HCT116 (cell line): ENCODE results near the gene WDR48. TPM values are rescaled to one million over a fixed set of nuclear protein-coding genes. Genes with fewer than 3 reads are reported as not detected.

Source experiments
- ATAC-seq: fragments of 200-7000 bp; cut with Tn5 transposase; 2 replicates; pipeline ENCODE4 v1.9.1; 2020; ENCODE audit warnings: mild to moderate bottlenecking, moderate library complexity
- BruUV-seq: library from RNA; stranded (reverse); fragments of 400-500 nt; replicated peaks from 2 replicates; lab custom pipeline; 2021; lab: Mats Ljungman, UMichigan
- CTCF ChIA-PET: fragments of 300-600 bp; sonication (Branson Sonifier 250); formaldehyde crosslinking; loops from one replicate; lab custom pipeline; 2021; ENCODE audit warnings: antibody characterized with exemption; lab: Charles Lee
- POLR2A ChIA-PET: fragments of 300-600, 350-600 bp; sonication (Branson Sonifier 250); formaldehyde crosslinking; loops from one replicate; lab custom pipeline; 2021; ENCODE audit warnings: antibody characterized with exemption; lab: Charles Lee
- RAD21 ChIA-PET, 2 experiments: fragments of 300-600 bp; sonication (Branson Sonifier 250); formaldehyde crosslinking; loops; one replicate each; lab custom pipeline; 2023; ENCODE audit warnings: low total read pairs in 2 of 2; ENCODE audit not compliant: uncharacterized antibody in 2 of 2, unreplicated experiment in 2 of 2, low non-redundant PET in 1 of 2; lab: Charles Lee
- DNase-seq: peaks from one replicate; pipeline ENCODE4 v3.0.0-alpha.2; 2010; ENCODE audit warnings: low read depth, low spot score
- H2AFZ ChIP-seq: fragments of 200-600 bp; shearing (Covaris generic), sonication (generic); 2 replicates; pipeline ENCODE4 v1.6.1; 2017; ENCODE audit warnings: low read depth, mixed run types, mixed read lengths, antibody characterized with exemption, low read length; ENCODE audit not compliant: poor library complexity, severe bottlenecking
- H3K27ac ChIP-seq: 2 replicates; pipeline ENCODE4 v1.5.1; 2012; ENCODE audit warnings: low read depth, low read length
- H3K27me3 ChIP-seq: fragments of 200-600 bp; sonication (generic); 2 replicates; pipeline ENCODE4 v1.6.1; 2016; ENCODE audit warnings: mixed run types, low read length, mixed read lengths; ENCODE audit not compliant: insufficient read depth
- H3K36me3 ChIP-seq, 2 experiments: fragments of 200-500 bp in 1 of 2; fragments of 200-600 bp in 1 of 2; sonication (Bioruptor generic) in 1 of 2; sonication (generic) in 1 of 2; 2 replicates each; pipeline versions ENCODE4 v1.5.1 to v1.6.1; 2014 to 2016; ENCODE audit warnings: low read length in 2 of 2, inconsistent platforms in 1 of 2, mixed read lengths in 1 of 2, mixed run types in 1 of 2; ENCODE audit not compliant: insufficient read depth in 2 of 2, control insufficient read depth in 1 of 2
- H3K4me1 ChIP-seq, 2 experiments: fragments of 200-600 bp in 1 of 2; sonication (generic) in 1 of 2; 2 replicates each; pipeline versions ENCODE4 v1.5.1 to v1.6.1; 2012 to 2017; ENCODE audit warnings: low read length in 2 of 2, inconsistent platforms in 1 of 2, mild to moderate bottlenecking in 1 of 2, mixed read lengths in 1 of 2, mixed run types in 1 of 2, moderate library complexity in 1 of 2; ENCODE audit not compliant: insufficient read depth in 2 of 2, control insufficient read depth in 1 of 2
- H3K4me2 ChIP-seq: fragments of 200-600 bp; sonication (generic); 2 replicates; pipeline ENCODE4 v1.6.1; 2017; ENCODE audit warnings: mixed run types, low read length, mixed read lengths
- H3K4me3 ChIP-seq, 2 experiments: fragments of 200-600 bp in 1 of 2; sonication (generic) in 1 of 2; replicated peaks in 1 of 2; 2 replicates each; pipeline ENCODE4 v1.5.1; 2011 to 2016; ENCODE audit warnings: low read length in 2 of 2, control low read depth in 1 of 2, low read depth in 1 of 2, mild to moderate bottlenecking in 1 of 2, mixed read lengths in 1 of 2, mixed run types in 1 of 2
- H3K79me2 ChIP-seq: fragments of 200-600 bp; sonication (generic); 2 replicates; pipeline ENCODE4 v1.6.1; 2017; ENCODE audit warnings: mild to moderate bottlenecking, mixed run types, low read length, moderate library complexity, mixed read lengths; ENCODE audit not compliant: insufficient read depth
- H3K9ac ChIP-seq: fragments of 200-600 bp; sonication (generic); 2 replicates; pipeline ENCODE4 v1.6.1; 2016; ENCODE audit warnings: low read length, mixed read lengths
- H3K9me2 ChIP-seq: fragments of 200-600 bp; sonication (generic), shearing (Covaris generic); 2 replicates; pipeline ENCODE4 v1.6.1; 2017; ENCODE audit warnings: mixed run types, mild to moderate bottlenecking, moderate library complexity; ENCODE audit not compliant: insufficient read depth
- H3K9me3 ChIP-seq, 2 experiments: fragments of 200-500 bp in 1 of 2; fragments of 200-600 bp in 1 of 2; sonication (Bioruptor generic) in 1 of 2; sonication (generic) in 1 of 2; 2 replicates each; pipeline ENCODE4 v1.6.1; 2014 to 2017; ENCODE audit warnings: low read length in 2 of 2, mixed read lengths in 2 of 2, inconsistent platforms in 1 of 2, low read depth in 1 of 2, mild to moderate bottlenecking in 1 of 2, mixed run types in 1 of 2, moderate library complexity in 1 of 2; ENCODE audit not compliant: control insufficient read depth in 1 of 2, insufficient read depth in 1 of 2
- H4K20me1 ChIP-seq: fragments of 200-600 bp; sonication (generic), shearing (Covaris generic); 2 replicates; pipeline ENCODE4 v1.6.1; 2017; ENCODE audit warnings: mixed run types, mild to moderate bottlenecking, moderate library complexity; ENCODE audit not compliant: insufficient read depth
- ATF3 ChIP-seq: IDR thresholded peaks from 2 replicates; pipeline ENCODE4 v1.6.1; 2012
- CBX3 ChIP-seq: IDR thresholded peaks from 2 replicates; pipeline ENCODE4 v1.6.1; 2012; ENCODE audit warnings: low read depth
- CEBPB ChIP-seq: IDR thresholded peaks from 2 replicates; pipeline ENCODE4 v1.6.1; 2012; ENCODE audit warnings: low read depth
- CTCF ChIP-seq, 3 experiments: fragments of 200-600 bp in 1 of 3; sonication (generic) in 1 of 3; IDR thresholded peaks in 2 of 3; conservative IDR thresholded peaks in 1 of 3; 2 replicates each; pipeline ENCODE4 v1.5.1; 2012 to 2017; ENCODE audit warnings: low read depth in 2 of 3, low read length in 2 of 3, antibody characterized with exemption in 1 of 3, borderline replicate concordance in 1 of 3, control low read depth in 1 of 3, mild to moderate bottlenecking in 1 of 3, mixed read lengths in 1 of 3, mixed run types in 1 of 3, moderate library complexity in 1 of 3; ENCODE audit not compliant: insufficient read depth in 1 of 3
- ELF1 ChIP-seq: IDR thresholded peaks from 2 replicates; pipeline ENCODE4 v1.6.1; 2012; ENCODE audit warnings: low read depth, borderline replicate concordance
- EZH2 ChIP-seq: fragments of 200-600 bp; sonication (generic); IDR thresholded peaks from 2 replicates; pipeline ENCODE4 v1.6.1; 2017; ENCODE audit warnings: antibody characterized with exemption, mixed run types
- EZH2phosphoT487 ChIP-seq: fragments of 200-600 bp; IDR thresholded peaks from 2 replicates; pipeline ENCODE4 v1.6.1; 2018; ENCODE audit warnings: antibody characterized with exemption, borderline replicate concordance
- JUND ChIP-seq: IDR thresholded peaks from 2 replicates; pipeline ENCODE4 v1.6.1; 2012
- RAD21 ChIP-seq: IDR thresholded peaks from 2 replicates; pipeline ENCODE4 v1.6.1; 2012; ENCODE audit warnings: low read depth, mild to moderate bottlenecking
- SP1 ChIP-seq: IDR thresholded peaks from 2 replicates; pipeline ENCODE4 v1.6.1; 2012; ENCODE audit warnings: low read depth
- SRF ChIP-seq: IDR thresholded peaks from 2 replicates; pipeline ENCODE4 v1.6.1; 2012; ENCODE audit warnings: low read depth
- YY1 ChIP-seq: IDR thresholded peaks from 2 replicates; pipeline ENCODE4 v1.6.1; 2011; ENCODE audit warnings: low read length, low read depth, moderate library complexity, mild to moderate bottlenecking; ENCODE audit not compliant: insufficient replicate concordance; ENCODE audit errors: extremely low read depth
- ZFX ChIP-seq: fragments of 450-650 bp; IDR thresholded peaks from 2 replicates; pipeline ENCODE4 v1.6.1; 2017
- intact Hi-C: fragments of 100-400 bp; cut with micrococcal nuclease; formaldehyde crosslinking; loops from 2 replicates; pipeline ENCODE4 v1.10.0; 2022
- total RNA-seq: library from RNA; stranded (reverse); gene quantifications from one replicate; pipeline ENCODE4 v1.2.1, GENCODE V29; 2021; ENCODE audit not compliant: unreplicated experiment
- TF ChIP-seq, protein P1 (sequence below): IDR thresholded peaks from 2 replicates; pipeline ENCODE4 v1.6.1; 2011; ENCODE audit warnings: mild to moderate bottlenecking, low read length, moderate library complexity; ENCODE audit not compliant: insufficient replicate concordance; ENCODE audit errors: extremely low read depth

Gene WDR48
- total RNA-seq, 1 experiment from 2014 or later: 35.6 TPM

DNA sequence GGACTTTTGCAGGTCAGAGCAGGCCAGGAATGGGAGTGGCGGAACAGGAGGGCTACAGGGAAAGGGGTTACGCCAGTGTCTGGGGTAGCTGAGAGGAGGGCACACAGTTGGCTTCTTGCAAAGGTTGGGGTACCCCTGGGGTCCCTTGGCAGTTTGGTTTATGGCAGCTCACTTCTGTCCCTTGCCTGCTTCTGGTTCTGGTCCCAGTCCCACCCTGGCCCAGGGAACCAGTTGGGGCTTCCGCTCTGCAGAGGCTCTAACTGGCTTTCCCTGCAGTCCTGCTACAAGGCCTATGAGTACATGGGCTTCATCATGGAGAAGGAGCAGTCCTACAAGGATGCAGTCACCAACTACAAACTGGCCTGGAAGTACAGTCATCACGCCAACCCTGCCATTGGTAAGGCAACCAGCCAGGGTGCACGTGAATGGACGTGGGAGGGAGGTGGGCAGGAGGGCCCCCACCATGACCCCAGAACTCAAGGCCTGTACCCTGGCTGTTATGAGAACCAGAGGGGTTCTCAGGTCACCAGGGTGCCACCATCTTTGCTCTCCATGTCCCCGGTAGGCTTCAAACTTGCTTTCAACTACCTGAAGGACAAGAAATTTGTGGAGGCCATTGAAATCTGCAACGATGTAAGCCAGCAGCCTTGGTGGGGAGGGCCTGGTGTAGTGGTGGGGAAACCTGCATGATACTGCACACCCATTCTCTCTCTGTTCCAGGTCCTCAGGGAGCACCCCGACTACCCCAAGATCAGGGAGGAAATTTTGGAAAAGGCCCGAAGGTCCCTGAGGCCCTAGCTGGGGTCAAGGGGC lies 86.4 kb downstream of the WDR48 start:
- Histone ChIP-seq H3K79me2 (peaks cover 7% of the 10 kb centered on the region; the same call in 1 of the 2 replicates), H3K36me3 (peaks cover 5 to 10% of the 10 kb centered on the region in 2 experiments), H3K27me3 (no peaks in the 10 kb centered on the region), H3K4me1 (peaks cover 33% of the 10 kb centered on the region in 2 experiments), H3K27ac (no peak overlapping the region), H2AFZ (no peak overlapping the region), H3K9me3 (no peaks in the 10 kb centered on the region), H3K9me2 (no peaks in the 10 kb centered on the region), H4K20me1 (no peaks in the 10 kb centered on the region), H3K9ac (no peak overlapping the region), H3K4me2 (no peak overlapping the region), H3K4me3 (no peak overlapping the region)
- no TSS peak for BruUV-seq
- no peak for DNase-seq
- ChIA-PET CTCF (no interaction called here), POLR2A (no interaction called here), RAD21 (no interaction called here)
- no peak for ATAC-seq
- intact Hi-C loops: no loop called here
- TF ChIP-seq ATF3: no peak
- TF ChIP-seq CTCF (IDR thresholded peaks at IDR 0.05 in 2 of 3, conservative IDR thresholded peaks at IDR 0.05 in 1 of 3; ENCODE audit: borderline replicate concordance in 1 of 3, insufficient read depth in 1 of 3, low read depth in 2 of 3, low read length in 2 of 3): no peak
- TF ChIP-seq SP1: no peak
- no peak for TF ChIP-seq SRF
- TF ChIP-seq JUND: no peak
- TF ChIP-seq ELF1: no peak
- no peak for TF ChIP-seq CBX3
- TF ChIP-seq RAD21: no peak
- no peak for TF ChIP-seq EZH2phosphoT487
- no peak for TF ChIP-seq EZH2
- TF ChIP-seq, protein P1, sequence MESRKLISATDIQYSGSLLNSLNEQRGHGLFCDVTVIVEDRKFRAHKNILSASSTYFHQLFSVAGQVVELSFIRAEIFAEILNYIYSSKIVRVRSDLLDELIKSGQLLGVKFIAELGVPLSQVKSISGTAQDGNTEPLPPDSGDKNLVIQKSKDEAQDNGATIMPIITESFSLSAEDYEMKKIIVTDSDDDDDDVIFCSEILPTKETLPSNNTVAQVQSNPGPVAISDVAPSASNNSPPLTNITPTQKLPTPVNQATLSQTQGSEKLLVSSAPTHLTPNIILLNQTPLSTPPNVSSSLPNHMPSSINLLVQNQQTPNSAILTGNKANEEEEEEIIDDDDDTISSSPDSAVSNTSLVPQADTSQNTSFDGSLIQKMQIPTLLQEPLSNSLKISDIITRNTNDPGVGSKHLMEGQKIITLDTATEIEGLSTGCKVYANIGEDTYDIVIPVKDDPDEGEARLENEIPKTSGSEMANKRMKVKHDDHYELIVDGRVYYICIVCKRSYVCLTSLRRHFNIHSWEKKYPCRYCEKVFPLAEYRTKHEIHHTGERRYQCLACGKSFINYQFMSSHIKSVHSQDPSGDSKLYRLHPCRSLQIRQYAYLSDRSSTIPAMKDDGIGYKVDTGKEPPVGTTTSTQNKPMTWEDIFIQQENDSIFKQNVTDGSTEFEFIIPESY: no peak
- TF ChIP-seq ZFX: no peak
- no peak for TF ChIP-seq YY1
- TF ChIP-seq CEBPB: no peak
